ENCODE data around the gene TRMT2A.

Gene TRMT2A

GRCh38 chr22:20105456-20106204, 11.4 kb downstream of the TRMT2A start:
- DNase-seq = no peak

DNA sequence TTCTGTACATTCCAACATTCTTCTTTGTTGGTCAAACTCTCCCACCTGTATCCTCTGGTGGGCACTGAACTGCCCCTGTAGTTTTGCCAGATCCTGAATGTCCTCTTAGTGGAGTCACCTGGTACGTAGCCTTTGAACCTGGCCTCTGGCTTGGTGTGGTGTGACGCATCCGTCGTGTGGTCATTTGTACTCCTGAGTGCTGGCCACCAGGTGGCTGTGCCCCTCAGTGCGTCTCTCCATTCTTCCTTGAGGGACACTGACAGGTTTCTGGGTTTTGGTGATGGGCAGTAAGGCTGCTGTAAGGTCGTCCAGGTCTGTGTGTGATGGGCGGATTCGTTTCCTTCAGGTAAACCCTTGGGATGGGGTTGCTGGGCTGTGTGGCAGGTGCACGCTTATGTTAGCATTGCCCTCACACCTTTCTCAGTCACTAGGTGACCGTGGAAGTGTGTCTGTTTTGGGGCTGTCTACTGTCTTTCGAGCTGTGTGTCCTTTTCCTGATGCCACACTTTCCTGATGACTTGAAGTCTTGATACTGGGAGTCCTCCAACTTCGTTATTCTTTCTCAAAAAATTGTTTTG, 14.7 kb downstream of the TRMT2A start:
- DNase-seq = no peak

DNA sequence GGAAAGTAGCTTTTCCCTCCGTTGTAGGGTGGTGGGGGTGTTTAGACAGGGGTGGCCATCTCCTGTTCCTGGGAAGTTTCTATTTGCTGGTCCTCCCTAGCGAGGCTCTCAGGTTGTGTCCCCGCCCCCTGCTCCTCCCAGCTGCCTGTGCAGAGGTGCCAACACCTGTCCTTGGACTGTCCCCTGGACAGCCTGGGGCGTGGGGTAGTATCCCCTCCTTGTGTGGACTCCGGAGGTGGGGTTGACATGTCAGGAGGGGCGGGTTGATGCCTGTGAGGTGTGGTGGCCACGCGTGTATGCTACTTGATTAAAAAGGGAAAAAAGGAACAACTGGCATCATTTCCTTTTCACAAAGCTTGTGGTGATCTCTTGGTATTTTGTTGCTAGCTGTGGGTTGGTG, 15.4 kb downstream of the TRMT2A start:
- DNase-seq = no peak

DNA sequence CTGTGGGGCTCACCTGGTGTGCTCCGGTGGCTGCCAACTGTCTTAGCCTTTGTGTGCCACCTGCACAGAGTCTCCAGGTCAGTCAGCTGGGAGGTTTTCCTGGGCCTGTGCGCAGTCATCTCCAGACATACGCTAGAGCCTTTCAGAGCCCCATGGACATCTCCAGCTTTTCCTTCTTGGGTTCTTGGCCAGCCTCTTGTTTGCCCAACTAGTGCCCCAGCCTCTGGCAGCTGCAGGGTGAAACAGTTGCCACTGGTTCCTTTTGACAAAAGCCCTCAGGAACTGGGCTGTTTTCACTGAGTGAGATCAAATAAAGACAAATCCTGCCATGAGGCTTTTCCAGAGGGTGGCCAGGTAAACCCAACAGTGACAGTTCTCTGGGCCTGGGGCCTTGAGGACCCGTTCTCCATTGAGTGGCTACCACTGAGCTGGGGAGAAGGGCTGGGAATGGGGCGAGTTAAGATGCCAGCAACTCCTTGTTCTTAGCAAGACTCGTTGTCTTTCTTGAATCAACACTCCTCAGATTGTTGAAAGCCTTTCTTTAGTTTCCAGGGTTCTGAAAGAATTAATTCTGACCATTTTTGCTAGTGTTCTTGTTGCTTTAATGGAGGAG, 17.8 kb downstream of the TRMT2A start:
- DNase-seq = no peak

GRCh38 chr22:20096574-20097420, 20.2 kb downstream of the TRMT2A start:
- DNase-seq = no peak

DNA sequence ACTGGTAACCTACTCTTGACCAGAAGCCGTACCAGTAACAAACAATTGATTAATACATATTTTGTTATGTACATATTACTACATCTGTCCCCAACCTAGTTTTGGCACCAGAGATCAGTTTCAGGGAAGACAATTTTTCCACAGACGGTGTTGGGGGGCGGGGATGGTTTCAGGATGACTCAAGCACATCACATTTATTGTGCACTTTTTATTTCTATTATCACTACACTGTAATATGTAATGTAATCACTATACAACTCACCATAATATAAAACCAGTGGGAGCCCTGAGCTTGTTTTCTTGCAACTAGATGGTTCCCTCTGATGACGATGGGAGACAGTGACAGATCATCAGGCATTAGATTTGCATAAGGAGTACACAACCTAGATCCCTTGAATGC, 21.5 kb downstream of the TRMT2A start:
- no peak for DNase-seq

- no peak for DNase-seq
These were observed 22.7 kb downstream of the TRMT2A start for GRCh38 chr22:20094197-20094807.

DNA sequence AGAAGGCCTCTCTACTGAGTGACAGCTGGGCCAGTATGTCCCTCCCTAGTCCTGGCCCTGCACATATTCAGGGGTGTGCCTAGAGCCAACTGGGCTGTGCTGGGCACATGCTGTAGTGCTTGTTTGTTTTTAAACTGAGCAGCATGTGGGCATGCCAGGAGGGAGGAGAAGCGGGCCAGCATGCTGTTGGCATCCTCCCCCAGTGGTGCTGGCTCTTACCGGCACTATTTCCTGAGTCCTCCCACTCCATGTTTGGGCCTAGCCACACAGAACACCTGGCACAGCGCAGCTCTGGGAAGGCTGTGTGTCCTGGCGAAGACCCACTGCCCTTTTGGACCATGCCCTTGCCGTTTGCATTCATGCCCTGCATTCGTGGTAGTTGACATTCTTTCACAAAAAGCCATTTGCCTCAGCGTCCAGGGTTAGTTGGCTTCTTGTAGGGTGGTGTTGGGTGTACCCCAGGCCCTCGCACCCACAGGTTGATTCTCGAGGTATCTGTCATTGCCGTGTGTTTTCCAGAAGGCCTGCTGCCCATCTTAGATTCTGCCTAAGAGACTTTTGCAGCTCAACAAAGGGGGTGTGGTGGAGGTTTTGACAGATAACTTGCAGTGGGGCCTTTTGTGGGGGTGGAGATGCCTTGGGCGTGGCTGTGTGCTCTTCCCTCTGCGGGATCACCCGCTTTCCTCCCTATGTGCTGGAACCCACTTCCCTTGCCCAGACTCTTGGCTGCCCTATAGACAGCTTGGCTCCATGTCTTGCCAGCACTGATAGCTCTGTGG, 23.4 kb downstream of the TRMT2A start:
- DNase-seq = no peak

GRCh38 chr22:20092477-20092854, 24.6 kb downstream of the TRMT2A start:
- no peak for DNase-seq

DNA sequence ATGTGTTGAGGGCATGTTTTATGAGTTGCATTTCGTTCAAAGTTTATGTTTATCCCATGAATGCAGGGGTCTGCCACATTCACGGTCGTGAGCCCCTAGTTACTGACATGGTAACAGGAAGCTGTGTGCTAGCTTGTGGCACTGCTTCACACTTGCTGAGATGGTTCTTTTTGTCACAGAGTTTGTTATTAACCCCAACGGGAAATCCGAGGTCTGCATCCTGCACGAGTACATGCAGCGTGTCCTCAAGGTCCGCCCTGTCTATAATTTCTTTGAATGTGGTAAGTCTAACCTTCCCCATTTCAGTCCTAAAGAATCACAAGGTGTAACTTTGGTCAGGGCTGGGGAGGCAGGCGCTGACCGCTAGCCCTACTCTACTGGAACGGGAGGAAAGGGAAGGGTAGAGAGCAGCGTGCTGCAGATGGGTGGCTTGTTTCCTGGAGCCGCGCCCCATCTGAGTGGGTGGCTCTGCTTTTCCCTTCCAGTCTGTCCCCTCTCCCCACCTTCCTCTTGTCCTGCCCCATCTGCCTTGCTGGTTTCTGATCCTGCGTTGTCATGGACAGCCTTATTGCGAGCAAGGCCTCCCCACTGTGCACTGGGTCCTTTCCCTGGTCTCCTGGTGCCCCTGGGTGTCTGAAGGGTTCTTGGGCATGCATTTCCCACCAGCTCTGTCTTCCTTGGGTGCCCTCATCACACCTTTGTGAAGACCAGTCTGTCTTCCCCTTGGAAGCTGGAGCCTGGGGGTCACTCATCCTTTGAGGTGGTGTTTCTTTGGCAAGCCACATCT, 25.1 kb downstream of the TRMT2A start:
- no peak for DNase-seq

- no peak for DNase-seq
These were observed 26.2 kb downstream of the TRMT2A start for GRCh38 chr22:20090730-20091240.

DNA sequence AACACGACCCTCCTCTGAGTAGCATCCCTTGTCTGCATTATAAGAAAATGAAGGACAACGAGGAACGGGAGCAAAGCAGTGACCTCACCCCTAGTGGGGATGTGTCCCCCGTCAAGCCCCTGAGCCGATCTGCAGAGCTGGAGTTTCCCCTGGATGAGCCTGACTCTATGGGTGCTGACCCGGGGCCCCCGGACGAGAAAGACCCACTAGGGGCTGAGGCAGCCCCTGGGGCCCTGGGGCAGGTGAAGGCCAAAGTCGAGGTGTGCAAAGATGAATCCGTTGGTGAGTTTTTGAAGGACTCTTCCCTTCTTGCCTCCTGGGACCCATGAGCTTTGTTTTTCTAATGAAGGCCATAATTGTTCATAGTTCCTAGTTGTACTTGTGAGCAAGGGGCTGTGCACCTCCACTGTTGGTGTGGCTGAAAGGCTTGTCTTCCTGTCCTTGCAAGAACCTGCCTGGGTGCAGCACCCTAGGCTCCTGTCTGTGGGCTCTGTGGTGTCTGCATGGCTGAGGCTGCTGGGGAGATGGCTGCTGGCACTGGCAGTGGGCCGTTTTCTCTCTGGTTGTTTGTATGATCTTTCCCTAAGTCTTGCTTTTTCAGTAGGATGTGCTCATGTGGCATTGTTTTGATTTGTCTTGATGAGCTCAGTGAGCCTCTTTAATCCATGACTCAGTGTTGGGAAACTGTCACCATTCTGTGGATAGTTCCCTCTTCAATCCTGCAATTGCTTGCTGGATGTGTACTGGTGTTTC, 26.9 kb downstream of the TRMT2A start:
- DNase-seq = no peak

- no peak for DNase-seq
These were observed 27.6 kb downstream of the TRMT2A start for GRCh38 chr22:20089226-20089976.

- no peak for DNase-seq
These were observed 28.8 kb downstream of the TRMT2A start for GRCh38 chr22:20088263-20088648.

DNA sequence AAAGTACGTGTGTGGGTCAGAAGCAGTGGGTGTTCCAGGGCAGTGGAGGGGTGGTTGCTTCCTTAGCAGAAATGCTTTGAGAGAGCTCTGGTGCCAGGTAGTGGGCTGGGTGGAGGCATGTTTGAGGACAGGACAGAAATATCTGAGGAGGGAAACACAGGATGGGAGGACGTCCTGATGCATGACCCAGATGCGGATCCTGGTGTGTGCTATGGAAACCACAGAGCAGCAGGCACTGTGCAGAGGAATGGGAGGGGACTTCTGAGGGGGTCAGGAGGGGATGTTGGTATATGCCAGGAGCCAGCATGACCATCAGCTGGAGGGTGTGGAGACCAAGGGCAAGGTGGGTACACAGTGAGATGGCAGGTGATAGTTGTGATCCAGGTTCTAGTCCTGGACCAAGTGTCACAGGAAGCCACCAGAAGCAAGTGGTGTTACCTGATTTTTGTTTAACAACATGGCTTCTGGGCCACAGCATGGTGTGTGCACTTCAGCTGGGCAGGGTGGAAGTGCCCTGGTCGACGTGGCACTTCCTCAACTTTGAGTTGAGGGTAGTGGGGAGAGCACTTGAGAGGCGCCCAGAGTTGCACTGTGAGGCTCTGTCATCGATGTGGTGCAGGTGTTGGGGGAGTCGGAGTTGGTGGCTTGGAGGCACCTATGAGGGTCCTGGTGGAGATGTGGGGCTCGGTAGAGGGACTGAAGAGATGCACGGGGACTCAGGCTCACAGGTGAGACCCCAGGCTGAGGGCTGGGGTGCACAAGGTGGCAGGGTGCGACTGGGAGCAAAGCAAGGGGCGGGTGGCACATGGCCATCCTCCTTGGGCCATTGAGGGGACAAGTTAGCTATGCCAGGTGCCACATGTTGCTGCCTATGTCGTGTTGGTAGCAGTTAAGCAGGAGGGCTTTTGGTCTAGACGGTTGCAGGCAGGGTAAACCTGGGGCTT, 29.4 kb downstream of the TRMT2A start:
- DNase-seq = no peak

- no peak for DNase-seq
These were observed 30.3 kb downstream of the TRMT2A start for GRCh38 chr22:20086763-20087162.

GRCh38 chr22:20086101-20086599, 30.9 kb downstream of the TRMT2A start:
- no peak for DNase-seq

DNA sequence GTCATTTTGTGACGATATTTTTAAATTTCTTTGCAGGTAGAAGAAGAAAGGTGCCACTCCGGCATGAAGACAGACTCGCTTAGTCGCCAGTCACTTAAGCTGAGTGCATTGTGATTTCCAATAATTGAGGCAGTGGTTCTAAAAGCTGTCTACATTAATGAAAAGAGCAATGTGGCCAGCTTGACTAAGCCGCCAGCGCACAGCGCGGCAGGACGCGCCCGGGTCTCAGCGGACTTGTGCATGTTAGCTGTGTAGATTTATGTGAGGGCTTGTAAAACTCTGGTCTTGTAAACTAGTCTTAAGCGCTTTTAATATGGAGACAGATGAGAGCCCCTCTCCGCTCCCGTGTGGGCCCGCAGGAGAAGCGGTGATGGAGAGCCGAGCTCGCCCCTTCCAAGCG, 31.4 kb downstream of the TRMT2A start:
- DNase-seq = no peak

Data from femur (tissue), 1 donor.